Measurements from ENCODE around the gene SMCHD1. TPM values are rescaled to one million over a fixed set of nuclear protein-coding genes. Genes with fewer than 3 reads are reported as not detected.

SMCHD1 gene
- total RNA-seq, 1 experiment from 2014 or later, result 61.0 TPM

- Histone ChIP-seq H3F3A (ENCODE audit: low read length, unreplicated experiment) (peaks cover 3% of the 10 kb centered on the region), H3K4me1 (ENCODE audit: insufficient read depth, low read length) (no peaks in the 10 kb centered on the region), H3K9me3 (ENCODE audit: low read length) (no peaks in the 10 kb centered on the region), H3K4me2 (ENCODE audit: low read length) (no peak overlapping the region), H3K27ac (ENCODE audit: low read length) (no peak overlapping the region), H3K9ac (ENCODE audit: low read length) (no peak overlapping the region), H2AFZ (ENCODE audit: low read length) (no peak overlapping the region), H4K20me1 (ENCODE audit: low read length) (no peaks in the 10 kb centered on the region), H3K27me3 (ENCODE audit: low read length) (no peaks in the 10 kb centered on the region), H3K79me2 (ENCODE audit: low read length) (no peaks in the 10 kb centered on the region), H3K9me2 (replicated peaks; ENCODE audit: low read length) (no peaks in the 10 kb centered on the region), H3K36me3 (ENCODE audit: low read depth, low read length) (peaks cover 33% of the 10 kb centered on the region), H3K4me3 (ENCODE audit: low read length) (no peak overlapping the region)
- ATAC-seq (no peak), DNase-seq (no peak)
- CTCF ChIA-PET, result no interaction called here
- TF ChIP-seq CTCF (conservative IDR thresholded peaks at IDR 0.05; ENCODE audit: low read depth, low read length), result no peak
- no peak for TF ChIP-seq EZH2phosphoT487 (IDR thresholded peaks at IDR 0.05; ENCODE audit: borderline replicate concordance, low read length)
- TF ChIP-seq EZH2 (IDR thresholded peaks at IDR 0.05; ENCODE audit: low read length, unreplicated experiment), result no peak
- intact Hi-C loops (cut with micrococcal nuclease), result no loop called here
- no TSS peak for BruUV-seq (replicated peaks)
- POLR2A ChIA-PET (ENCODE audit: unreplicated experiment), result no interaction called here
Measured at GRCh38 chr18:2617401-2617998, 38.0 kb upstream of the SMCHD1 start.

GRCh38 chr18:2618009-2618408 is 37.5 kb upstream of the SMCHD1 start:
- Histone ChIP-seq H2AFZ (ENCODE audit: low read length) (no peak overlapping the region), H3F3A (ENCODE audit: low read length, unreplicated experiment) (peaks cover 3% of the 10 kb centered on the region), H3K9me2 (replicated peaks; ENCODE audit: low read length) (no peaks in the 10 kb centered on the region), H3K79me2 (ENCODE audit: low read length) (no peaks in the 10 kb centered on the region), H4K20me1 (ENCODE audit: low read length) (no peaks in the 10 kb centered on the region), H3K9me3 (ENCODE audit: low read length) (no peaks in the 10 kb centered on the region), H3K4me2 (ENCODE audit: low read length) (no peak overlapping the region), H3K9ac (ENCODE audit: low read length) (no peak overlapping the region), H3K4me1 (ENCODE audit: insufficient read depth, low read length) (no peaks in the 10 kb centered on the region), H3K4me3 (ENCODE audit: low read length) (no peak overlapping the region), H3K36me3 (ENCODE audit: low read depth, low read length) (peaks cover 28% of the 10 kb centered on the region), H3K27ac (ENCODE audit: low read length) (no peak overlapping the region), H3K27me3 (ENCODE audit: low read length) (no peaks in the 10 kb centered on the region)
- DNase-seq (no peak), ATAC-seq (no peak)
- CTCF ChIA-PET, result no interaction called here
- intact Hi-C loops (cut with micrococcal nuclease), result no loop called here
- no TSS peak for BruUV-seq (replicated peaks)
- POLR2A ChIA-PET (ENCODE audit: unreplicated experiment), result no interaction called here
- TF ChIP-seq EZH2 (IDR thresholded peaks at IDR 0.05; ENCODE audit: low read length, unreplicated experiment), result no peak
- TF ChIP-seq CTCF (conservative IDR thresholded peaks at IDR 0.05; ENCODE audit: low read depth, low read length), result no peak
- TF ChIP-seq EZH2phosphoT487 (IDR thresholded peaks at IDR 0.05; ENCODE audit: borderline replicate concordance, low read length), result no peak

GRCh38 chr18:2625217-2625616 is 30.3 kb upstream of the SMCHD1 start:
- no peaks in the 10 kb centered on the region for H4K20me1 ChIP-seq (ENCODE audit: low read length)
- no peak overlapping the region for H3K9ac ChIP-seq (ENCODE audit: low read length)
- no peak for DNase-seq
- H3K4me3 ChIP-seq (ENCODE audit: low read length), result no peak overlapping the region
- no peaks in the 10 kb centered on the region for H3K9me2 ChIP-seq (replicated peaks; ENCODE audit: low read length)
- no peak overlapping the region for H3K4me2 ChIP-seq (ENCODE audit: low read length)
- TF ChIP-seq EZH2phosphoT487 (IDR thresholded peaks at IDR 0.05; ENCODE audit: borderline replicate concordance, low read length), result no peak
- no peak for TF ChIP-seq EZH2 (IDR thresholded peaks at IDR 0.05; ENCODE audit: low read length, unreplicated experiment)
- TF ChIP-seq CTCF (conservative IDR thresholded peaks at IDR 0.05; ENCODE audit: low read depth, low read length), result no peak
- no peaks in the 10 kb centered on the region for H3K36me3 ChIP-seq (ENCODE audit: low read depth, low read length)
- no peak overlapping the region for H2AFZ ChIP-seq (ENCODE audit: low read length)
- H3F3A ChIP-seq (ENCODE audit: low read length, unreplicated experiment), result peaks cover 2% of the 10 kb centered on the region
- no TSS peak for BruUV-seq (replicated peaks)
- H3K79me2 ChIP-seq (ENCODE audit: low read length), result no peaks in the 10 kb centered on the region
- H3K9me3 ChIP-seq (ENCODE audit: low read length), result no peaks in the 10 kb centered on the region
- H3K27me3 ChIP-seq (ENCODE audit: low read length), result no peaks in the 10 kb centered on the region
- H3K27ac ChIP-seq (ENCODE audit: low read length), result no peak overlapping the region
- ChIA-PET POLR2A (ENCODE audit: unreplicated experiment) (no interaction called here), CTCF (interaction anchor here (0.6 kb wide), 1 partner anchor 25 kb away, joined by 4 read pairs; no protein-coding TSS in a partner anchor)
- no peaks in the 10 kb centered on the region for H3K4me1 ChIP-seq (ENCODE audit: insufficient read depth, low read length)
- intact Hi-C loops (cut with micrococcal nuclease), result no loop called here
- ATAC-seq, result no peak
